Measurements from ENCODE around the gene ARHGAP20. TPM values are rescaled to one million over a fixed set of nuclear protein-coding genes. Genes with fewer than 3 reads are reported as not detected.

The ARHGAP20 gene
- total RNA-seq, 1 donor from 2014 or later = 0.46 TPM

DNA sequence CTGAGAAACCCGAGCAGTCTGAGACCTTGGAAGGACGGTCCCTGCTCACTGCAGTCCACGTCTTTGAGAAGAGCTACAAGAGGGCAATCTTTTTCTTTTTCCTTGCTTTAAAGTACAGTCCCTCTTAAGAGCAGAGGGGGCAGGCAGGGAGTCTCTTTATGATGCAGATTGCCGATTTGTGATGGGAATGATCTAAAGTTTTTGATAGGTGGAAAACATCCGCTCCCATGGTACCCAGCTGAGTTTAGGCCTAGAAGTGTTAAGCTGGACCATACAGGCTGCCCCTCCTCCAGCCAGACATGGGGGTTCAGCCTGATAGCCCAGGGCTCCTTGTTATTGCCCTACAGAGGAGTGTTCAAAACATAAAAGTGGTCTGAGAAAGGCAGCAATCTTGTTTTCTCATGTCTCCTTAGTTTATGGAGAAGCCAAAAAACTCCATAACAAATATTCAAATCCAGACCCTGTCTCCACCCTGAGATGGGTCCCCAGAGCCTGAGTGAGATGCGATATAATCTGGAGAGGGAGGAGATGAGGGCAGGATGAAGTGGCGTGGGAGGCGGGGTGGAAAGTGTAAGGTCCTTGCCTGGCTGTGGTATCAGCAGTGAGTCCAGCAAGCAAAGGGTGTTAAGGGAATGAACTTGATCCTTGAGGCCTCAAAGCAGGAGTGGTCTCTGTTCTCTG lies 147.4 kb downstream of the ARHGAP20 start:
- no peak for DNase-seq (ENCODE audit: missing footprints)
- no peak for ATAC-seq
- intact Hi-C loops (cut with DNase I) = no loop called here

DNA sequence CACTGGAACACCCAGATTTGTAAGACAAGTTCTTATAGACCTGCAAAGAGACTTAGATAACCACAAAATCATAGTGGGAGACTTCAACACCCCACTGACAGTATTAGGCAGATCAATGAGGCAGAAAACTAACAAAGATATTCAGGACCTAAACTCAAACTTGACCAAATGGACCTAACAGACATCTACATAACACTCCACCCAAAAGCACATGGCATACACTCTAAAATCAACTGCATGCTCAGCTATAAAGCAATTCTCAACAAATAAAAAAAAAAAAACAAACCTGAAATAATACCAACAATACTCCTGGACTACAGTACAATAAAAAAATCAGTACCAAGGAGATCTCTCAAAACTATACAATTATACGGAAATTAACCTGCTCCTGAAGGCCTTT lies 167.5 kb downstream of the ARHGAP20 start:
- intact Hi-C loops (cut with DNase I) = no loop called here
- DNase-seq (ENCODE audit: missing footprints) (no peak), ATAC-seq (no peak)

DNA sequence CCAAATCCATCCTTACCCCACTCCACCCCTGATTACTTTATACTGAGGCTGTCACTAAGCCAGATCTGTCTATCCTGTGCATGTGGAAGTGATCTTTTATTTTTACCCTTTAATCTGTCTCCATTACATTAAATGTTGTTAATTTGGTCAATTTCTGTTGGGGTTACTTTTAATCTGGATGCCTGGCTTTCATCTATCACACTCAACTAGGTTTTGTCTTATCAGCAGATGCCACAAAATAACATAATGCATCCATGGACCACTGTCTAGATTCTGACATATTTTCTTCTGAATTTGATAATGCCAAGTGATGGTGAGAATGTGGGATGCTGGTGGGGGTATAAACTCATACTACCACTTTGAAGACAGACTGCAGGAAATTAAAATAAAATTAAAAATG lies 174.1 kb downstream of the ARHGAP20 start:
- ATAC-seq (no peak), DNase-seq (ENCODE audit: missing footprints) (no peak)
- intact Hi-C loops (cut with DNase I) = no loop called here

DNA sequence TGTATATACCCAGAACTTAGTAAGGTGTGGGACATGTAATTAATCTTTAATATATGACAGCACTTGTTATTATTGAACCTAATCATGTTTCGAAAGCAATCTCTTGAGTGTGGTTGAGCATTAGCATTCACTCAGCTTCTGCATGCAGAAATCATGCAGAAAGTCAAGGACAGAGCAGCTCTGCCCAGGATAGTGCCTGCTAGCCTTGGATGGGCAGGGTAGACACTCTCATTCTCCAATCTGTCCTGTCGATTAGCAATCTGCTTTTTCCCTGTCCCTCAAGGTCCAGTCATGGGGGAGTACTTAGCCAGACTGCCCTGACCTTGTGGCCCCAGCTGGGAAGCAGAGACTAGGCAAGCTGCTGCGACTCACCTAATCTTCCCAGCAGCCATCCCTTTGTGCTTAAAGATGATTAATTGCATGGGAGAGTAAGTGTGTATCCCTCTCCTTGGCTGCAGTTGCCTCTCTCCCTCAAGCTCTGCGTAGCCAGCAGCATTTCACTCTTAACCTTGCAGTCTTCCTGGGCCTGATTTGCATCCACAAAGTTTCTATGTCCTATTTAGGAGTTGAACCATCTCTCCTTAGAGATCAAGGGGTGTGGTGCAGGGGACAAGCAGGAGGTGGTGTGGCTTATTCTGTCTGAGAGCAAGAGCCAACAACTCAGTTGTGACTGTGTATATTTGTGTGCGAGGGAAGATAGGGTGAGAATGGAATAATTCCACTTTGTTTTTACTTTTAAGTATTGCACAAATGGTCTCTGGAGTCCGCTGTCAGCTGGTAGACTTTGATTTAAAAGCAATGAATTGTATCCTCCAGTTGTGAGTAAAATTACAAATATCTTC lies 181.1 kb downstream of the ARHGAP20 start:
- intact Hi-C loops (cut with DNase I) = no loop called here
- ATAC-seq (no peak), DNase-seq (ENCODE audit: missing footprints) (no peak)

DNA sequence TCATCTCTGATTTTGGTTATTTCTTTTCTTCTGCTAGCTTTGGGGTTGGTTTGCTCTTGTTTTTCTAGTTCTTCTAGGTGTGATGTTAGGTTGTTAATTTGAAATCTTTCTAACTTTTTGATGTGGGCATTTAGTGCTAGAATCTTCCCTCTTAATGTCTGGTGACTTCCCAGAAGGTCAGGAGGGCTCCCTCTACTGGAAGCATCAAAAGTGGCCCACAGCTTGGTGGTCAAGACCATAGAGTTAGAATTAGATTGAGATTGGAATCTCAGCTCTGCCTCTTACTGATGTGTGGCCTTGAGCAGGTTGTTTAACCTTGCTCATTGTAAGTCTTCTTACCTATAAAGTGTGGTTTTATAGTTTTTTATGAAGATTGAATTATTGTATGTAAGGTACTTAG lies 183.2 kb downstream of the ARHGAP20 start:
- ATAC-seq = no peak

DNA sequence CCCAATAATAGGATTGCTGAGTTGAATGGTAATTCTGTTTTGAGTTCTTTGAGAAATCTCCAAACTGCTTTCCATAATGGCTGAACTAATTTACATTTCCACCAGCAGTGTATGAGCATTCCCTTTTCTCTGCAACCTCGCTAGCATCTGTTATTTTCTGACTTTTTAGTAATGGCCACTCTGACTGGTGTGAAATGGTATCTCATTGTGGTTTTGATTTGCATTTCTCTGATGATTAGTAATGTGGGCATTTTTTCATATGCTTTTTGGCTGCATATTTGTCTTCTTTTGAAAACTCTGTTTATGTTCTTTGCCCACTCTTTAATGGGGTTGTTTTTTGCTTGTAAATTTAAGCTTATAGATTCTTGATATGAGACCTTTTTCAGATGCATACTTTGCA lies 185.1 kb downstream of the ARHGAP20 start:
- ATAC-seq = no peak
- DNase-seq (ENCODE audit: missing footprints) = no peak
- intact Hi-C loops (cut with DNase I) = no loop called here

More for the DNA sequence above, 183.2 kb downstream of the ARHGAP20 start:
- no peak for DNase-seq (ENCODE audit: missing footprints)
- intact Hi-C loops (cut with DNase I) = no loop called here

All from Right ventricle myocardium inferior (tissue), 1 donor.